HK-2 (cell line): Measurements from ENCODE around the gene VSTM2A.

Experiments
- DNase-seq: peaks from one replicate; pipeline ENCODE4 v3.0.0-alpha.2; 2018; ENCODE audit not compliant: unreplicated experiment

VSTM2A gene

DNA sequence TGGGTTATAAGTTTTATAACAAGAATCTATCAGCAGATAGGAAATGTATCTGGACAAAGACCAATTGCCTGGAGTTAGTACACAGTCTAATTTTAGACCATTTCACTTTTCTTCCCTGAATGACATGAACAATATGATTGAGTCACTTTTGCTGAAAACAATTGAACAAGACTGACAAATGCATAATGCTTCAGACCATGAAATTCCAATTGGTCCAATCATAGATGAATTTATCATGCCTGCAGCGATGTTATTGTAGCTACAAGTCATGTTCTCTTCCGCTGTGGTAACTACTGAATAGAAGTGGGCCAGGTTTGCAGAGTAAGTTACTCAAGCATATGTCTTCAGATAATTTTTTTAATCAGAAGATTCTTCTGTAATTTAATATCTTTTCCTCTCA lies 73.4 kb downstream of the VSTM2A start:
- DNase-seq, result no peak
